GM10266 (cell line): ENCODE data around the gene ULK1.

ENCODE experiments used
- DNase-seq: peaks from one replicate; pipeline ENCODE4 v3.0.0; 2012; ENCODE audit errors: extremely low spot score
- CTCF ChIP-seq: IDR thresholded peaks from 2 replicates; pipeline ENCODE4 v1.5.1; 2012; ENCODE audit warnings: mild to moderate bottlenecking, low read depth; ENCODE audit not compliant: control insufficient read depth, insufficient read depth; ENCODE audit errors: missing control alignments

Gene ULK1

GRCh38 chr12:131856366-131857097 lies 37.9 kb upstream of the ULK1 start:
- DNase-seq, result no peak
- TF ChIP-seq CTCF, result no peak

GRCh38 chr12:131857908-131858850 lies 36.2 kb upstream of the ULK1 start:
- DNase-seq, result no peak
- TF ChIP-seq CTCF, result no peak

DNA sequence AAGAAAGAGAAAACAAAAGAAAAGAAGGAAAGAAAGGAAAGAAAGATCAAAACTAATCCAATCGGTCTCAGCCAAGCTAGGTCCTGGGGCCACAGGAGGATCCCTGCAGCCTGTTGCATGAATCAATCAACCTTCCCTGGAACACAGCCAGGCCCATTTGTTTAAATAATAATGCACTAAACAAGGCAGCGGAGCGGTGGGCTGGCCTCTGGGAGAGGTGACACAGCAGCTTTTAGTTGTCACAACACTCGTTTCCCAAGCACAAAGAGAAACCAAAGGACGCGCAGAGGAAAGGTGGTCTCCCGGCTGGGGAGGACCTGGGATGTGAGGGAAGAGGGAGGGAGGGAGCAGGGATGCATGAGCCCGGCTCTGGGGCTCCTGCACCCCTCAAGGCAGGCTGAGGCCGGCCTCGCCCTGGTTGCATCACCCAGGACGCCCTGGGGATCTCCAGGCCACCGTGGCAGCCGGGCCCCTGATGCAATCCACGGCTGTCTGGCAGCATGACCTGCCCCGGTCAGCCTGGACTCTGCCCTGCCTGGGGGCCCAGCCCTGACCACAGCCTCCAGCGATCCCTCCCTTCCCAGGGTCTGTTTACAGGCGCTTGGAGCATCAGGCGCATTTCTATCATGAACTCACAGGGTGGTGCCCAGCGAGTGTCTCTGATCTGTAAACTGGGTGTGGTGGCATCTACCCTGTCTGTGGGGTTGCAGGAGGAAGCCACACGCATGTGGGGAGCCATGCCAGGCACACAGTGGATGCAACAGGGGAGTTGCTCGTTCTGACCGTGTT lies 33.8 kb upstream of the ULK1 start:
- no peak for TF ChIP-seq CTCF
- no peak for DNase-seq

- no peak for DNase-seq
- no peak for TF ChIP-seq CTCF
Measured at GRCh38 chr12:131861261-131862083, 33.0 kb upstream of the ULK1 start.

- no peak for DNase-seq
- no peak for TF ChIP-seq CTCF
Measured at GRCh38 chr12:131862084-131862441, 32.4 kb upstream of the ULK1 start.

DNA sequence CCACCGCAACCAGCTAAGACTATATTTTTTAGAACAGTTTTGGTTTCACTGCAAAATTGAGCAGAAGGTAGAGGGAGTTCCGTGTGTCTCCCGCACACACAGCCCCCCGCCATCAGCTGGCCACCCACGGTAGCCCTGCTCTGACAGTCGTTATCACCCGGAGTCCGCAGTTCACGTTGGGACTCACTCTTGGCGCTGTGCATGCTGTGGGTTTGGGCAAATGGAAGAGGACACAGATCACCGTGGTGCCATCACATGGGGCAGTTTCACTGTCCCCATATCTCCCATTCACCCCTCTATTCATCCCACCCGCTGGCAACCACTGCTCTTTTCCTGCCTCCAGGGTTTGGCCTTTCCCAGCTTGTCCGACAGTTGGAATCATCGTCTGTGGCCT lies 31.8 kb upstream of the ULK1 start:
- TF ChIP-seq CTCF, result no peak
- no peak for DNase-seq
